HG02759 (cell line): ENCODE results near the gene DNAJC1.
A peak's percentile ranks its signal among the peaks of the same experiment; 100 is the strongest.
"Not testable (repeated sequence)": the region's sequence is repeated elsewhere in the genome, so short reads cannot be mapped to it uniquely, and the experiment has no call there.

Experiments used
- ATAC-seq: cut with Tn5 transposase; IDR thresholded peaks from one replicate; pipeline ENCODE4 v1.9.1; 2021; ENCODE audit warnings: mild to moderate bottlenecking, moderate library complexity; ENCODE audit not compliant: unreplicated experiment

DNAJC1 gene, protein sequence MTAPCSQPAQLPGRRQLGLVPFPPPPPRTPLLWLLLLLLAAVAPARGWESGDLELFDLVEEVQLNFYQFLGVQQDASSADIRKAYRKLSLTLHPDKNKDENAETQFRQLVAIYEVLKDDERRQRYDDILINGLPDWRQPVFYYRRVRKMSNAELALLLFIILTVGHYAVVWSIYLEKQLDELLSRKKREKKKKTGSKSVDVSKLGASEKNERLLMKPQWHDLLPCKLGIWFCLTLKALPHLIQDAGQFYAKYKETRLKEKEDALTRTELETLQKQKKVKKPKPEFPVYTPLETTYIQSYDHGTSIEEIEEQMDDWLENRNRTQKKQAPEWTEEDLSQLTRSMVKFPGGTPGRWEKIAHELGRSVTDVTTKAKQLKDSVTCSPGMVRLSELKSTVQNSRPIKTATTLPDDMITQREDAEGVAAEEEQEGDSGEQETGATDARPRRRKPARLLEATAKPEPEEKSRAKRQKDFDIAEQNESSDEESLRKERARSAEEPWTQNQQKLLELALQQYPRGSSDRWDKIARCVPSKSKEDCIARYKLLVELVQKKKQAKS

DNA sequence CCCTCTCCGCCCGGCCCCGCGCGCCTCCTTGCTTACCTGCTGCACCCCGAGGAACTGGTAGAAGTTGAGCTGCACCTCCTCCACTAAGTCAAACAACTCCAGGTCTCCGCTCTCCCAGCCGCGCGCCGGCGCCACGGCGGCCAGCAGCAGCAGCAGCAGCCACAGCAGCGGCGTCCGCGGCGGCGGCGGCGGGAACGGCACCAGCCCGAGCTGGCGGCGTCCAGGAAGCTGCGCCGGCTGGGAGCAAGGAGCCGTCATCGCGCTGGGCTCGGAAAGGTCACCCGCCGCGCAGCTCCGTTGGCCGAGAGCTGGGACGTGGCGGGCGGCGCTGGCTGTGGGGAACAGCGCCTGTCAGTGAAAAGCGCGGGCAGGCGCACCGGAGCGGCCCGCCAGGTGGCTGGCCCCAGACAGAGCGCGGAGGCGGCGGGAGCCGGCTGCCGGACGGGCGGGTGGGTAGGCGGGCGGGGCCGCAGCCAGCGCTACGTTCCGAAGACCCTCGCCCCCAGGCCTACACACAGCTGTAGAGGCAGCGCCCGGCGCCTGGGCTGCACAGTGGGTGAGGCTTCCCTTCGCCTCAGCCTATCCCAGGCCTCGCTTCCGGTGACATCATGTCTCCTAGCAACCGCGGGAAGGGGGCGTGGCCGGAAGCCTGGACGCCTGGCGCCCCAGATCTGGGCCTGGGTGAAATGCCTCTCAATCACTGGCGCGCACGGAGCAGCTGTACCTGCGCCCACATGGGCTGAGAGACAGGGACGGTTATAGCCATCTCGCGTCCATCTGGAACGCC lies at the start of gene DNAJC1:
TSS of gene DNAJC1 (minus strand) at position 554 of the 787 bp plus-strand sequence. CDS start at position 258, 296 bp downstream.
- peak; percentile 95 for ATAC-seq

DNA sequence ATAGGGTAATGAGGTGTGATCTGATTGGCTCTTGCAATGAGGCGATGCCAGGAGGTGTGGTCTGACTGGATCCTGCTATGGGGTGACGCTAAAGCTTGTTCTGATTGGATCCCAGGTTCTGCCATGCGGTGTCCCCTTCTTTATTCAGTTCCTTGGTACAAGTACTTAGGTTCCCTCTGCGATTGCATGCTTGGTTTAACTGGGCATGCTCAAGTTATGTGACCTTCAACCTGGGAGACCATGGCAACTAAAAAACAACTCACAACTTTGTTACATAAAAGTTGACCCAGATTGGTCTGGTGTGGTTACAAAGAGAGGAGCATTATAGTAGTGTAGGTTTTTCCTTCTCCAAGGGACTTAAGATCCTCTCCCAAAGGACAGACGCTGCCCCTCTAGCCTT lies 49.5 kb upstream of the DNAJC1 start:
- no peak for ATAC-seq

DNA sequence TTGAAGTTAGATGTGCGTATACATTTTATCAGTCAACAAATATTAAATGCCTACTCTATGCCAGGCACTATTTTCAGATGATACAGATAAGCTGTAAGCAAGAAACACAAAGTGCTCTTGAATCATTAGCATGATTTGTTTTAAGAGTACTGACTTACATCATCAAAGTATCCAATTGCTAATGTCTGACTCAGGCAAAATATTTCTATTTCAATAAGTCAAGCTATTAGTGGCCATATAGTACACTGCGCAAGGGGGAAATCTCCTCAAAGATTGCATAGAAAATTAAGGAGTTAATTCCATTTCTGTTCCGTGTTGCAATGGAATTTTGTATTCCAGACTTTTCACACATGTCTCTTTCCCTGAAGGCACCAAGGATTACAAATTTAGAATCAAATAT lies 46.1 kb upstream of the DNAJC1 start:
- ATAC-seq: no peak

DNA sequence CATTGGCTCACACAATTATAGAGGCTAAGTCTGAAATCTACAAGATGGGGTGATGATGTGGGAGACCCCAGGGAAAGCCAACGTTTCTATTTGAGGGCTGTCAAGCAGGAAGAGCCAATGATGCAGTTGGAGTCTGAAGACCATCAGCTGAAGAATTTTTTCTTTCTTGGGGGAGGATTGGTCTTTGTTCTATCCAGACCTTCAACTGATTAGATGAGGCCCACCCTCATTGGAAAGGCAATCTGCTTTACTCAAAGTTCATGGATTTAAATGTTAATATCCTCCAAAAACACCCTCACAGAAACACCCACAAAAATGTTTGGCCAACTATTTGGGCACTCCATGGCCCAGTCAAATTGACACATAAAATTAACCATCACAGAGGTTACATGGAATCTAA lies 44.3 kb upstream of the DNAJC1 start:
- no peak for ATAC-seq

DNA sequence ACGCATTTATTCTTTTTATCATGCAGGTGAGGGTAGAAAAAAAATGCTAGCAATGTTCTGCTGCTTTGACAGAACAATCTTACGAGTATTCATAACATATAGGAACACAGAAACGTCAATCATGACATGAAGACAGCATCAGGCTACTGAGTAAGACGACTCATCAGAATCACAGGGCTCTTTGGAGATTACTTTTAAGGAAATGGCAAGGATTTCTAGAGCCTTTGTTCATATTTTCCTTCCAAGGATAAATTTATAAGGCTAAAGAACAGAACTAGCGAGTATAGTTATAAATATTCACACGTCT lies 39.8 kb upstream of the DNAJC1 start:
- no peak for ATAC-seq

DNA sequence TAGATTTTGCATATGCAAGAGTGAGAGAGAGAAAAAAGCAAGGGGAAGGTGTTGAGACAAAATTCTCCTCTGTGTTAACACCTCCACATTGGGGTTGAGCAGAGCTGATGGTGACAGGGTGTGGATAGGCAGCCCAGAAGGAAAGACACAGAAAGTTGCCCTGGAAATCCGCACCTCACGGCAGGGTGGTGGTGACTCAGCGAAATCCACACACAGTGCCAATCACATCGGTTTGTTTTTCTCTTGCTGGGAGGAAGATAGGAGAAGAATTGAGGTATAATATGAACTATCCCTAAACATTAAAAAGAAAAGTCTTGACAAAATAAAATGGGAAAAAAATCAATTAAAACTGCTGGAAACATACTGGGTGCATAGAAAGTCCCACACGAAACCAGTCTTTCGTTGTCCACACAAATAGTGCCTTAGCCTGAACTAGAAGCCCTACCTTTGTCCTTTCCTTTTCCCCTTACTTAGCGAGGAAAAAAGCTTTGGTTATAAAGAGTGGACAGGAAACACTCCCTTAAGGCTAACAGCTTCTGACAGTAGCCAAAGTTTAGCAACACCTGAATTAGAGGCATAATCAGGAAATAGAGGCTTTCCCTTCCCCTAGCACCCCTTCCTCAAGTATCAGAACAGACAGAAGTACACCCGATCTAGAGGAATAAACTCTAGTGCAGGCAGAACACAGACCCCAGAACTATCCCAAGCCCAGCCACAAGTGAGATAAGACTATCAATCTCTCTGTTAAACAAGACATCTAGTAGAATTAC lies 39.2 kb upstream of the DNAJC1 start:
- ATAC-seq: no peak

DNA sequence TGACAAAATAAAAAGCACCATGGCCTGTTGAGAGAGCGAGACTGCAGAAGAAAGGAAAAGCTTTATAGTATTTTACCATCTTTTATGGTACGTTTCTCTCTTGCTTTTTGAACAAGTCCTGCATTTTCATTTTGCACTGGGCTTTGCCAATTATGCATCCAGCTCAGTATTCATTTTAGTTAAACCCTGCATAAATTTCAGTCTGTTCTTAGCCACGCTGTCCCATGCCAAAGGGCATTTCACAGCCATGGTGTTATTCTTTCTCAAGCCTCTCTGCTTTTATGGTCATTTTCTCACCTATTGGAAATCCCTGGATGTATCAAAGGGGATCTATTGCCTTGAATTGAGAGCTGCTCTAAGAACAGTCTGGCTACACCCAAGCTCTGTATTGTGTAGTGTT lies 30.8 kb upstream of the DNAJC1 start:
- no peak for ATAC-seq

DNA sequence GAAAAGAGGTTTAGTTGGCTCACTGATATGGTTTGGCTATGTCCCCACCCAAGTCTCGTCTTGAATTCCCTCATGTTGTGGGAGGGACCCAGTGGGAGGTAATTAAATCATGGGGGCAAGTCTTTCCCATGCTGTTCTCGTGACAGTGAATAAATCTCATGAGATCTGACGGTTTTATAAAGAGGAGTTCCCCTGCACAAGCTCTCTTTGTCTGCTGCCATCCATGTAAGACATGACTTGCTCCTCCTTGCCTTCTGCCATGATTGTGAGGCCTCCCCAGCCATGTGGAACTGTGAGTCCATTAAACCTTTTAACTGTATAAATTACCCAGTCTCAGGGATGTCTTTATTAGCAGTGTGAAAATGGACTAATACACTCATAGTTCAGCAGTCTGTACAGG lies 28.7 kb upstream of the DNAJC1 start:
- ATAC-seq: not testable (repeated sequence)

DNA sequence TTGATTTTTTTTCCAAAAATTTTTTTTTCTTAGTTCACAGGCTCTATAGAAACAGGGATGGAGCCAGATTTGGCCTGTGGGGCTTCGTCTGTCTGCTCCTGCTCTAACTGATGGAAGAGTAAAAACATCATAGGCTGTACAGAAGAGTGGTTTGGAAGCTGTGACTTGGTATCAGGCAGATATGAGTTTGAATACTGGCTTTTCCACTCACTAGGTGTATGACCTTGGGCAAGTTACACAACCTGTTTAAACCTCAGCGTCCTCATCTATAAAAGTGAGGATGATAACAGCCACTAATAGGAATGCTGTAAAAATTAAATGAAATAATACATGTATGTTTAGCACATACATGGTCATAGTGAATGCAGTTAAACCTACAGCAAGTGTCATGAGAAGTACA lies 26.9 kb upstream of the DNAJC1 start:
- no peak for ATAC-seq

DNA sequence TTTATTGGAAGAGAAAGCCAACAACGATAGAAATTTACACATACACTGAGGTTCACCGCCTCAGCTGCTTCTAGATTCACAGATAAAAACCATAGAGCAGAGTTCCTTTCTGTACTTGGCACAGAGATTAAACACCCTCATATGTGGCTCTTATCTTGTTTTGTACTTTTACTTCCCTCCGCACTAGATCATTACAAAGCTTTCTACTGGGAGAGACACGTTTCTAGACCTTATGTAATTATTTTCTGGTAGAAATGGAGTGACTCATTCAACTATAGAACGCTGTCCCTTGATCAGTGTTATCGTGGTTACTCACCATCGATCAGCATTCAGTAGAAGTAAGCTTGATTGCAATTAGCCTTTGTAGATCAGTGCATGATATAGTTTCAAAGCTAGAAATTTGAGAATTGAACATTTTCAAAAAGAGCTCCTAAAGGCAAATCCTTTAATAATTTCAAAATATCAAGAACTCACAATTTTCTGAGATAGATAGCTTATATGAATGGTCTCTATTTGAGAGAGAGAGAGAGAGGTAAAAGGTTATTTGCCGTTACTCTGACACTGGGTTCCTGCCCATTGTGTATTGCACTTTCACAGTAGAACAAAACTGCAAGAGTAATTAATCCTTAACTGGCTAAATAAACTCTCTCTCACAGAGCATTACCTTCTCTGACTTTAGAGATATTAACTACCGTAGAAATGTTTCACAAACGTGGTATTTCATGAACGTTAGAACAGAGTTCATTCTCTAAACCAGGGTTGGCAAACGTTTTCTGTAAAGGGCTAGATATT lies 26.1 kb upstream of the DNAJC1 start:
- ATAC-seq: no peak

DNA sequence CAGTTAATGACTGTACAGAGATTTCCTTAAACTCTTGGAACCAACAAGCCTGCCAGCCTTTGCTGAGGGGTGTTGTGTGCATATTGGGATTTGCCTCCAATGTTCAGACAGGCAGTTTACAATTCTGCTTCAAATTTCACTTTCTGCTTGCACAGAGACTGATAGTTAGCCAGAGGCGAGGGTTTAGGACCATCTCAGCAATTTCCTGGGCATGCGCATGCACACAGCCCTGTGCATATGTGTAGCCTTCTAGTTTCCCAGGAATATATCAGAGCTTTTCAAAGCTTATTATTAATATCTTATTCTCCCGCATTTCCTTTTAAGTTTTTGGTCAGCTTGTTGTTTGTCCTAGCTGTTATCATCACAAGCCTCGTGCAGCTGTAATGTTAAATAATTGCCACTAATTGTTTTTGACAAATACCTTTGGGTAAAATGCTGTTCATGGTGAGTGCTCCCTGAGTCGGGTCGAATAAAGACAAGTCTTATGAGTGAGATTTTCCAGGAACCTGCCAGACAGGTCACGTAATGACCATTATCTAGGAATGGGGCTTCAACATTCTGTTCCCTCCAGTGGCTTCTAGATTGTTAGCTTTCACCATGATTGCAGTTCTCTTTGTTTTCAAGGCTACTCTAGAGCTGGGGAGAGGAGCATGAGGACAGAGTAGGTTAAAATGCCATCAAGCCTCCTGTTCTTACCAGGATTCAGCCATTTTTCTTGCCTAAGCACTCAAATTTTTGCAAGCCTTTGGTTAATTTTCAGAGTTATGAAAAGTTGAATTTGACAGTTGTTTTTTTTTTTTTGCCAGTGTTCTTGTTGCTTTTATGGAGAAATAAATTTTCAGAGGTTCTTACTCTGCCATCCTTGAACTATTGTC lies 24.1 kb upstream of the DNAJC1 start:
- no peak for ATAC-seq

DNA sequence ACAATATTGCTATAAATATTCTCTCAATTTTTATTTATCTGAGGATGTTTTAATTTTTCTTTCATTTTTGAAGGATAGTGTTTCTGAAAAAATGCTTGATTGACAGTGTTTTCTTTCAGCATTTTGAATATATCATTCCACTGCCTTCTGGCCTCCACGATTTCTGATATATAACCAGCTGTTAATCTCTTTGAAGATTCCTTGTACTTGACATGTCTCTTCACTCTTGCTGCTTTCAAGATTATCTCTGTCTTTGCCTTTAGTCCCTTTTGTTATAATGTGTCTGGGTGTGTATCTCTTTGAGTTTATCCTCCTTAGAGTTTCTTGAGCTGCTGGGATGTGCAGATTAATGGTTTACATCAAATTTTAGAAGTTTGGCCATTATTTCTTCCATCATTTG lies 22.8 kb upstream of the DNAJC1 start:
- no peak for ATAC-seq

DNA sequence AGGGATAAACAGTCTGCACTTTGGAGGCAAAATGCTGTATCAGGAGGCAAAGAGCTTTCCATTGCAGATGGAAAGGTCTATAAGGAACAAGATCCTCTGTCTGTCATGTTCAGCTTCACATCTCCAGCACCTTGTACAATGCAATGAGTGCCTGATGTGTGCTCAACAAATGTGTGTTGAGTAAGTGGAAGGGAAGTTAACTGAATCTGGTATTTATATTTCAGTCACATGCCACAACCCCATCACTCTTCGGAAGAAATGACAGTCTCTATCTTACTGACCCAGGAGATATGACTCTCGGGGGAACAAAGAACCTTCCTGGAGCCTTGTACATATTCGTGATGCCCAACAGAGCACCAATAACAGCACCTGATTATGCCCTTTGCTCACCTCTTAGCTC lies 20.0 kb upstream of the DNAJC1 start:
- ATAC-seq: no peak

DNA sequence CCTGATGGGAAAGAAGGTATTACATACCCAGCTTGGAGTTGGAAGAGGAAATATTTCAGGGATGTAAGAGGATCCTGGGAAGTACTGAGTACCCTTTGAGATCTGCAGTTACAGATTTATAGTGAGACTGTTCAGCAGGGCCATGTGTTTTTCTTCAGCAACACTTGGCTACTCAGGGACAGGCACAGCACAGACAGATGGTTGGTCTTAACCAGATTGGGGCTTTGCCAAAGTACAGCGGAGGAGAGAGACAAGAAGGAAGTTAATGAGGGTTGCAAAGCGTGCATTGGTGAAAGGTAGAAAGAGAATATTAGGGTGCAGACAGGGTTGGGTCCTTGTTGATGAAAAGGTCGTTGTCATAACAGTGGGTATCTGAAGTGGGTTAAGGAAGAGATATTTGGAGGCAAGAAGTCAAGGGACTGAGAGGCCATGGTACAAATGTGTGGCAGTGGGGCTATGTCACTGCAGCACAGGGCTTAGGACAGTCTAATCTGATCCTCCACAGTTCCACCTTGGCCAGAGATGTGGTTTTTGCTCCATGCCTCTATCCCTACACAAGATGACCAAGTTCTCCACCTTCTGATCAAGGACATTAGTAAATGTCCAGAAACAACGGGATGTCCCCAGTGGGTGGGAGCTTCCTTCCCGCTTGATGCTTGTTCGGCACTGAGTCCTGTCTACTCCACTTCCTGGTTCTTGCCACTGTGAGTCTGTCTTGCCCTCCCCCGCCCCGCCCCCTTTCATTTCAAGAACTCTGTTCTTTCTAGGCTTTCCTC lies 18.9 kb upstream of the DNAJC1 start:
- no peak for ATAC-seq

DNA sequence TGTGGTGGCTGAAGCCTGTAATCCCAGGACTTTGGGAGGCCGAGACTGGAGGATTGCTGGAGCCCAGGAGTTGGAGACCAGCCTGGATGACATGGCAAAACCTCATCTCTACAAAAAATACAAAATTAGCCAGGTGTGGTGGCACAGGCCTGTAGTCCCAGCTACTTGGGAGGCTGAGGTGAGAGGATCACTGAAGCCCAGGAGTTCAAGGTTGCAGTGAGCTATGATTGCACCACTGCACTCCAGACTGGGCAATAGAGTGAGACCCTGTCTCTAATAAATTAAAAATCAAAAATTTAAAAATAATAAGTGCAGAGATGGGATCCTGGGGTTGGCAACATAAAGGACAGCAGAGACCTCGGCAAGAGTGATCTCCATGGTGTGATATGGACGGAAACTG lies 17.6 kb upstream of the DNAJC1 start:
- ATAC-seq: not testable (repeated sequence)

DNA sequence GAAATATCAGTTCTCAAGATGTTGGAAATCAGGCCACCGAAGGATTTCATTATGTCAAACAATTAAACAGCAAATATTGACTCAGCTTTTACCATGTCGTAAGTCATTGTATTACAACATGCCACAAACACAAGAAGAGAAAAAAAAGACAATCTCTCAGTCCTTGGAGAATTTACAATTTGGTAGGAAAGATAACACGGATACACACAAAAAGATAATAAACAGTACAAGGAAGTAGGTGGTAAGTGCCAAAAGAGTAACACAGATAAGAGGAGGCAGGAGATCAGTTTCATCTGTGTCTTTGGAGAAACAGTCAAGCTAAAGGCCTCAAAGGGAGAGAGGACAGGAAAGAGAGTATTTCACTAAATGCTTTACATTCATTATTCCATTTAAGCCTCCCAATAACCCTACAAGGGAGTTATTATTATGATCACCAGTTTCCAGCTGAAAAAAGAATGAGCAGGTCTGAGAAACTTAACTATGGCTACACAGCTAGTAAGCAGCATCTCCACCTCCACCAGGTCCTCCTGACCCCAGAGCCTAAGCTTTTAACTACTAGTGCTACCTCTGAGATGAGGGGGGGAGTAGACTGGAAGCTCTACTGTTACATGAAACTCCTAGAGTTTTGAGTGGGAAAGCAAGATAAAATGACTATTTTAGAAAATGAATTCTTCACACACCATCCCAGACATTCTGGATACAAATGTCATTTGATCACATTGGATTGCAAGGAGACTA lies 13.9 kb upstream of the DNAJC1 start:
- ATAC-seq: no peak

DNA sequence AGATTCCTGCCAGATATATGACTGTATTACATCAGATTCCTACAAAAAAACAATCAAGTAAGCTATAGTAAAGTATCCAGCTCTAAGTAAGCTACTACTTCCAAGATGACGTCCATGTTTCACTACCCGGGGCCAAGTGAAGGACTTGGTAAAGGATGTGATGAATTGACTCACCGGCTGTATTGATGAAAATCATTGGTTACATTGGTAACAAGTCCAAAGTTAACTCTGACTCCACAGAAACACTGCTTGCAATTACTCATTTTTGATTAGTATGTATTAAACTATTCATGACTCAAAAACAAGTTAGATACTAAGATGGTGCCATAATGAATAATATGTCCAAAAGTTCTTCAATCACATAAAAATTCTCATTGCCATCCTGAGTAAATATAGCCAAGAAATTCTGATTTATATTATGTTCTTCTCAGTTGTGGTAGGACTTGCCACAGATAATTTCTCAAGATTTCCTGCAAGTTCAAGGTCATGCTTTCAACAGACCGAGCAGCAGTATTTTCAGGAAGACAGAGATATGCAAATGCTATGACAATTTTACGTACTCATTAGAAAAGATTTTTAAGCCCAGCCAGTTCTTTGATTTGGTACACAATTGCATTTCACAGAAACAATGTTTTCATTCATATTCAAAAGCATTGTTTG lies 12.6 kb upstream of the DNAJC1 start:
- ATAC-seq: no peak

DNA sequence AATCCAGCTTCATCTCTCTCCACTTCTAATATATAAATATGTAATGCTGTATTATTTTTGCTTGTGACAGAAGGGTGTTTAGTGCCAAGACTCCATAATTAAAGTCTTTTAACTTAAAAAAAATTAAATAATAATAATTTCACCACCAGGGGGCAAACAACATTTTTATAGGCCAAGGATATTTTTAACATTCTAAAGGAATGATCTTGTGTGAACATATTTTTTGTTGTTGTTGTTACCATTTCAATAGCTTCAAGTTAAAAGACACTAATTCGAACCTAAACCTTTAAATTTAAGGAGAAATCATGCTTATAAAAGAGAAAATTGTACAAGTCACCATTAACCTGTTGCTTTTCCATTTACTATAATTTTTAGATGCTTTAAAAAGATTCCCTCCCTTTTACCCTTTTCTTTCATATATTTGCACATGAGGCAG lies 7.5 kb upstream of the DNAJC1 start:
- no peak for ATAC-seq
